Measurements from ENCODE around the gene ADAMTSL2. TPM values are rescaled to one million over a fixed set of nuclear protein-coding genes. Genes with fewer than 3 reads are reported as not detected.

The ADAMTSL2 gene
- total and polyA plus RNA-seq, 9 donors = 0.27 to 18.5 (median 1.9) TPM

- intact Hi-C loops (cut with DNase I) = no loop called here
- peaks cover 5% of the 10 kb centered on the region for H3K4me1 ChIP-seq (ENCODE audit: insufficient read depth)
- WGBS, 3 donors = 39 to 53% (median 47%) methylated on average over 31 of the region's 31 CpGs
- DNase-seq = no peak
- no peak for TF ChIP-seq POLR2A (IDR thresholded peaks at IDR 0.05)
- H3K9me3 ChIP-seq = no peaks in the 10 kb centered on the region
- H3K4me3 ChIP-seq = no peak overlapping the region
- no peaks in the 10 kb centered on the region for H3K27me3 ChIP-seq
- no peak overlapping the region for H3K27ac ChIP-seq
- H3K36me3 ChIP-seq = no peaks in the 10 kb centered on the region
Measured at GRCh38 chr9:133558191-133559126, 24.0 kb downstream of the ADAMTSL2 start.

- no peaks in the 10 kb centered on the region for H3K9me3 ChIP-seq
- intact Hi-C loops (cut with DNase I) = no loop called here
- no peak overlapping the region for H3K27ac ChIP-seq
- 50 to 65% (median 64%) methylated on average over 12 to 15 of the region's 15 CpGs for WGBS, 3 donors
- no peaks in the 10 kb centered on the region for H3K27me3 ChIP-seq
- no peak for DNase-seq
- peaks cover 11% of the 10 kb centered on the region for H3K4me1 ChIP-seq (ENCODE audit: insufficient read depth)
- H3K36me3 ChIP-seq = no peaks in the 10 kb centered on the region
- TF ChIP-seq EP300 (IDR thresholded peaks at IDR 0.05) (no peak), CTCF (IDR thresholded peaks at IDR 0.05) (no peak), POLR2A (IDR thresholded peaks at IDR 0.05) (no peak)
- no peak overlapping the region for H3K4me3 ChIP-seq
Measured at GRCh38 chr9:133560311-133560710, 25.8 kb downstream of the ADAMTSL2 start.

- H3K4me1 ChIP-seq (ENCODE audit: insufficient read depth) = peaks cover 11% of the 10 kb centered on the region
- 94 to 95% (median 94%) methylated on average over 21 to 22 of the region's 22 CpGs for WGBS, 3 donors
Measured at GRCh38 chr9:133560944-133561343, 26.4 kb downstream of the ADAMTSL2 start.

GRCh38 chr9:133561976-133562554, 27.6 kb downstream of the ADAMTSL2 start:
- TF ChIP-seq POLR2A (IDR thresholded peaks at IDR 0.05) (no peak), EP300 (IDR thresholded peaks at IDR 0.05) (no peak)
- WGBS, 3 donors = 82 to 97% (median 96%) methylated on average over 23 to 29 of the region's 32 CpGs

More at GRCh38 chr9:133560944-133561343, 26.4 kb downstream of the ADAMTSL2 start:
- no peaks in the 10 kb centered on the region for H3K9me3 ChIP-seq
- TF ChIP-seq CTCF (IDR thresholded peaks at IDR 0.05) = no peak
- no peak for TF ChIP-seq EP300 (IDR thresholded peaks at IDR 0.05)
- TF ChIP-seq POLR2A (IDR thresholded peaks at IDR 0.05) = no peak
- intact Hi-C loops (cut with DNase I) = no loop called here
- no peak overlapping the region for H3K4me3 ChIP-seq
- no peak for DNase-seq
- H3K36me3 ChIP-seq = no peaks in the 10 kb centered on the region
- H3K27ac ChIP-seq = no peak overlapping the region
- H3K27me3 ChIP-seq = no peaks in the 10 kb centered on the region

GRCh38 chr9:133562611-133563290, 28.2 kb downstream of the ADAMTSL2 start:
- no peaks in the 10 kb centered on the region for H3K36me3 ChIP-seq
- intact Hi-C loops (cut with DNase I) = no loop called here
- WGBS, 3 donors = 89 to 93% (median 91%) methylated on average over 38 to 53 of the region's 54 CpGs
- H3K9me3 ChIP-seq = no peaks in the 10 kb centered on the region
- no peak for TF ChIP-seq POLR2A (IDR thresholded peaks at IDR 0.05)
- no peak for TF ChIP-seq EP300 (IDR thresholded peaks at IDR 0.05)
- no peak for TF ChIP-seq CTCF (IDR thresholded peaks at IDR 0.05)
- no peak for DNase-seq
- H3K27me3 ChIP-seq = no peaks in the 10 kb centered on the region
- H3K4me1 ChIP-seq (ENCODE audit: insufficient read depth) = peaks cover 11% of the 10 kb centered on the region
- peak overlapping the region in 1 of 2 donors; percentile 50 for H3K27ac ChIP-seq
- no peak overlapping the region for H3K4me3 ChIP-seq

More at GRCh38 chr9:133561976-133562554, 27.6 kb downstream of the ADAMTSL2 start:
- no peak overlapping the region for H3K4me3 ChIP-seq
- H3K27ac ChIP-seq = no peak overlapping the region
- peaks cover 11% of the 10 kb centered on the region for H3K4me1 ChIP-seq (ENCODE audit: insufficient read depth)
- no peaks in the 10 kb centered on the region for H3K36me3 ChIP-seq
- H3K27me3 ChIP-seq = no peaks in the 10 kb centered on the region
- intact Hi-C loops (cut with DNase I) = no loop called here
- H3K9me3 ChIP-seq = no peaks in the 10 kb centered on the region
- DNase-seq = no peak

Measured in ovary (tissue), 9 donors.